ENCODE data around the gene FBXO36.

FBXO36 gene

GRCh38 chr2:229925201-229925600 is 2.9 kb downstream of the FBXO36 start:
- no peak for DNase-seq (ENCODE audit: low read depth)
- H3K4me3 ChIP-seq (ENCODE audit: low read length), result no peak overlapping the region
- TF ChIP-seq CTCF (conservative IDR thresholded peaks at IDR 0.05; ENCODE audit: low read length), result no peak

- peak; percentile 44 for DNase-seq (ENCODE audit: low read depth)
These were observed 5.6 kb downstream of the FBXO36 start for GRCh38 chr2:229927817-229928321.

GRCh38 chr2:229930656-229931055 is 8.4 kb downstream of the FBXO36 start:
- no peak for TF ChIP-seq CTCF (conservative IDR thresholded peaks at IDR 0.05; ENCODE audit: low read length)
- H3K4me3 ChIP-seq (ENCODE audit: low read length), result no peak overlapping the region
- DNase-seq (ENCODE audit: low read depth), result no peak

More at GRCh38 chr2:229927817-229928321, 5.6 kb downstream of the FBXO36 start:
- H3K4me3 ChIP-seq (ENCODE audit: low read length), result no peak overlapping the region
- TF ChIP-seq CTCF (conservative IDR thresholded peaks at IDR 0.05; ENCODE audit: low read length), result no peak

GRCh38 chr2:229931241-229931640 is 8.9 kb downstream of the FBXO36 start:
- no peak for DNase-seq (ENCODE audit: low read depth)
- no peak overlapping the region for H3K4me3 ChIP-seq (ENCODE audit: low read length)
- TF ChIP-seq CTCF (conservative IDR thresholded peaks at IDR 0.05; ENCODE audit: low read length), result no peak

- no peak for DNase-seq (ENCODE audit: low read depth)
- TF ChIP-seq CTCF (conservative IDR thresholded peaks at IDR 0.05; ENCODE audit: low read length), result no peak
- H3K4me3 ChIP-seq (ENCODE audit: low read length), result no peak overlapping the region
These were observed 15.2 kb downstream of the FBXO36 start for GRCh38 chr2:229937537-229937936.

GRCh38 chr2:229942671-229943070 is 20.4 kb downstream of the FBXO36 start:
- no peak overlapping the region for H3K4me3 ChIP-seq (ENCODE audit: low read length)
- no peak for DNase-seq (ENCODE audit: low read depth)
- TF ChIP-seq CTCF (conservative IDR thresholded peaks at IDR 0.05; ENCODE audit: low read length), result no peak

GRCh38 chr2:229943171-229943570 is 20.9 kb downstream of the FBXO36 start:
- H3K4me3 ChIP-seq (ENCODE audit: low read length), result no peak overlapping the region
- DNase-seq (ENCODE audit: low read depth), result no peak
- TF ChIP-seq CTCF (conservative IDR thresholded peaks at IDR 0.05; ENCODE audit: low read length), result no peak

All from AG10803 (cell line).